ENCODE measurements around the gene KLHL26. TPM values are rescaled to one million over a fixed set of nuclear protein-coding genes. Genes with fewer than 3 reads are reported as not detected.

KLHL26 gene
- polyA plus RNA-seq = 4.7 and 8.0 TPM in 2 replicates
- polyA minus RNA-seq = 14.6 TPM in 2 replicates

GRCh38 chr19:18636969-18637629 is at the start of gene KLHL26:
TSS of gene KLHL26 (plus strand) at chr19:18637028. CDS start at chr19:18637055, 27 bp downstream.
- TF ChIP-seq TAF1 (IDR thresholded peaks at IDR 0.05; ENCODE audit: low read depth) (peak; percentile 44), EP300 (conservative IDR thresholded peaks at IDR 0.05; ENCODE audit: poor library complexity, severe bottlenecking) (no peak), REST (IDR thresholded peaks at IDR 0.05; ENCODE audit: borderline replicate concordance) (peak; percentile 49), POLR2AphosphoS5 (IDR thresholded peaks at IDR 0.05) (peak; percentile 82), SMC3 (conservative IDR thresholded peaks at IDR 0.05; ENCODE audit: poor library complexity) (peak; percentile 13), RAD21 (conservative IDR thresholded peaks at IDR 0.05) (no peak)
- H3K27ac ChIP-seq (ENCODE audit: low read length) = peak within 1 kb of the TSS; percentile 80
- H3K36me3 ChIP-seq (ENCODE audit: insufficient read depth, low read length) = no peaks in the 10 kb centered on the region
- H3K4me2 ChIP-seq (ENCODE audit: low read length) = peak within 1 kb of the TSS; percentile 70
- peak within 1 kb of the TSS; percentile 90 for H3K4me3 ChIP-seq (ENCODE audit: low read length)
- no peaks in the 10 kb centered on the region for H4K20me1 ChIP-seq (ENCODE audit: insufficient read depth)
- H3F3A ChIP-seq (ENCODE audit: insufficient read depth, low read length, poor library complexity, severe bottlenecking) = no peaks in the 10 kb centered on the region
- peak within 1 kb of the TSS; percentile 99 for H2AFZ ChIP-seq (ENCODE audit: low read depth, low read length)
- H3K9me3 ChIP-seq (ENCODE audit: low read length) = no peaks in the 10 kb centered on the region
- H3K79me2 ChIP-seq (replicated peaks; ENCODE audit: insufficient read depth, low read length) = peaks cover 4% of the 10 kb centered on the region
- H3K27me3 ChIP-seq (ENCODE audit: insufficient read depth, low read depth, low read length) = no peaks in the 10 kb centered on the region
- no peaks in the 10 kb centered on the region for H3K9me2 ChIP-seq (ENCODE audit: insufficient read depth, low read length)
- peak within 1 kb of the TSS; percentile 83 for H3K9ac ChIP-seq (ENCODE audit: low read length)

- TF ChIP-seq CTCF (IDR thresholded peaks at IDR 0.05; ENCODE audit: poor library complexity, severe bottlenecking) (no peak), RAD21 (conservative IDR thresholded peaks at IDR 0.05) (no peak), TAF1 (IDR thresholded peaks at IDR 0.05; ENCODE audit: low read depth) (no peak), REST (IDR thresholded peaks at IDR 0.05; ENCODE audit: borderline replicate concordance) (no peak), POLR2AphosphoS5 (IDR thresholded peaks at IDR 0.05) (no peak), EP300 (conservative IDR thresholded peaks at IDR 0.05; ENCODE audit: poor library complexity, severe bottlenecking) (no peak), MXI1 (conservative IDR thresholded peaks at IDR 0.05; ENCODE audit: poor library complexity, severe bottlenecking) (no peak), EZH2 (IDR thresholded peaks at IDR 0.05; ENCODE audit: borderline replicate concordance, insufficient read depth, low read length, poor library complexity, severe bottlenecking) (no peak), SMC3 (conservative IDR thresholded peaks at IDR 0.05; ENCODE audit: poor library complexity) (no peak)
- Histone ChIP-seq H3K4me2 (ENCODE audit: low read length) (no peak overlapping the region), H3K27ac (ENCODE audit: low read length) (no peak overlapping the region), H2AFZ (ENCODE audit: low read depth, low read length) (no peak overlapping the region), H3K79me2 (replicated peaks; ENCODE audit: insufficient read depth, low read length) (no peaks in the 10 kb centered on the region), H3K36me3 (ENCODE audit: insufficient read depth, low read length) (no peaks in the 10 kb centered on the region), H3F3A (ENCODE audit: insufficient read depth, low read length, poor library complexity, severe bottlenecking) (no peaks in the 10 kb centered on the region), H3K9ac (ENCODE audit: low read length) (no peak overlapping the region), H3K4me3 (ENCODE audit: low read length) (no peak overlapping the region), H3K27me3 (ENCODE audit: insufficient read depth, low read depth, low read length) (no peaks in the 10 kb centered on the region), H4K20me1 (ENCODE audit: insufficient read depth) (no peaks in the 10 kb centered on the region), H3K9me2 (ENCODE audit: insufficient read depth, low read length) (no peaks in the 10 kb centered on the region), H3K9me3 (ENCODE audit: low read length) (no peaks in the 10 kb centered on the region)
Measured at GRCh38 chr19:18587561-18587960, 49.3 kb upstream of the KLHL26 start.

Data from neural cell (in vitro differentiated cells).